ENCODE data around the gene PEX11G. TPM values are rescaled to one million over a fixed set of nuclear protein-coding genes. Genes with fewer than 3 reads are reported as not detected.

PEX11G gene
- total and polyA plus RNA-seq, 2 donors from 2014 or later, result 7.8 to 20.8 TPM

DNA sequence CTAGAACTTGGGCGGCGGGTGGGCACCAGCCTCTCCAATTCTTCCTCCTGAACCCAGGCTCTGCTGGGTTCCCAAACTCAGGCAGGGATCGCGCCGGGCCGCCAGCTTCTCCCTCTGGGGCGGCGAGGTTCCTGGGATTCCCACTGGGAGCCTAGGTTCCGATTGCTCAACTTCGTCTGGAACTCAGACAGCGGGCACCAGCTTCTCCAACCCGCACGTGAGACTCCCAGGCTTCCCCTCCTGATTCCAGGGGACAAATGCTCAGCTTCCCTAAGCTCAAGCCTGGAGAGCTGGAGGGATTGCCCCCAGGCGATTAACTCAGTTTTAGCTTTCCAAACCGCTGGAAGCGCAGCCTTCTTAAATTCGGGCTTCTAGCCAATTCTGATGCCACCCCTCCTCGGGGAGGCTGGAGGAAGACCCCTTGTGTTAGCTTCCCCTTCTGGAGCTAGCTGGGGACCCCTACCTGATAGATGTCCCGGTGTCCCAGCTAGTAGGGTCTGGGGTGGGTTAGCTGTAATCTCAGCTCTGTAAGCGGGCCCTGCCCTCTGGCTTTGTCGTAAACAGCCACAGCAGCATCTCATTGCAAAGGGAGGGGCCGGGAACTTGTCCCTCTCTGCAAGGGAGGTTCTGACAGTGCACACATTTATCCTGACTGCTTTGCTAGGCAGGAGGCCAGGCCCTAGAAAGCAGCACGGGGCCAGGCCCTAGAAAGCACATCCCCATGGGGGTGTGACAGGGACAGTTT is 34.3 kb upstream of the PEX11G start:
- H3K4me3 ChIP-seq (ENCODE audit: low read length in 3 of 3), result peak overlapping the region; percentile 28 to 81 (median 77)
- FAIRE-seq (no peak), DNase-seq (peak in 1 of 5 donors; percentile 78)
- intact Hi-C loops (cut with DNase I), result no loop called here
- peak overlapping the region in 2 of 3 donors; percentile 53 to 71 for H3K9ac ChIP-seq (ENCODE audit: low read length in 3 of 3)
- peaks cover 0 to 4% (median 2%) of the 10 kb centered on the region in 3 donors for H3K36me3 ChIP-seq (ENCODE audit: control insufficient read depth in 2 of 3, insufficient read depth in 3 of 3, low read length in 3 of 3)
- no peaks in the 10 kb centered on the region for H3K27me3 ChIP-seq (ENCODE audit: control insufficient read depth, insufficient read depth, low read length)
- no peak overlapping the region for H3K27ac ChIP-seq (ENCODE audit: low read depth in 2 of 2, low read length in 2 of 2)
- peaks cover 0 to 14% (median 10%) of the 10 kb centered on the region in 3 donors for H3K4me1 ChIP-seq (ENCODE audit: control insufficient read depth in 2 of 3, insufficient read depth in 2 of 3, low read depth in 1 of 3, low read length in 3 of 3)
- H3K9me3 ChIP-seq (ENCODE audit: control insufficient read depth in 2 of 3, insufficient read depth in 1 of 3, low read length in 3 of 3), result no peaks in the 10 kb centered on the region
- no peak for TF ChIP-seq CTCF (IDR thresholded peaks at IDR 0.05; ENCODE audit: borderline replicate concordance, extremely low read depth, insufficient read depth)

DNA sequence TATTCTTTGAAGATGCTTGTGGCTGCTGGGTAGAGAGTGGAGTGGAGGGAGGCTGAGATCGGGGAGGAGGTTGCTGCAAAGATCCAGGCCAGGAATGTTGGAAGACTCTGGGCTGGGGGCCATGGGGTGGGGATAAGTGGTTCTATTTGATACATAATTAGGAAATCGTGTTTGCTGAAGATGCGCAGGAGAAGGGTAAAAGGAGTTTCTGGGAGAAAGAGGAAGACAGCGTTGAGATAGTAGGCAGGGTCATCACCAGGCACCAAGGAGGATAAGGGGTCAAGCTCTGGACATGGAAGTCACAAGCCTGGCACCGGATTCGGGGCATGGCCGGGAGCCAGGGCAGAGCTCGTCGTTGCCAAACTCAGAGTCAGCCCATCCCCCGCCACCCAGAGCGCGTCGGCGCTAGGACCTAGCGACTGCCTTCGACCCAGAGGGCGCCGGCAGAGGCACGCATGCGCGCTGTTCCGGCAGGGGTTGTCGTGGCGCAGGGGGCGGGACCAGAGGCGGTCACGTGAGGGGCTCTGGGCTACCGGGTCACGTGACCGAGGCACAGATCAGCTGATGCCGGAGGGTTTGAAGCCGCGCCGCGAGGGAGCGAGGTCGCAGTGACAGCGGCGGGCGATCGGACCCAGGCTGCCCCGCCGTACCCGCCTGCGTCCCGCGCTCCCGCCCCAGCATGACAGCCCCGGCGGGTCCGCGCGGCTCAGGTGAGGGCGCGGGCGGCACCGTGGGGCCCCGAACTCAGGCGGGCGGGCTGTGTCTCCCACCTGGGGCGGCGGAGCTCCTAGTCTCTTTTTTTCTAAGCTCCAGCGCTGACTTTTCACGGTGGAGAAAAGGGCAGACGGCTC is 33.5 kb upstream of the PEX11G start, which contains the start of gene MCOLN1:
Gene MCOLN1, plus strand, starts transcription at position 553 of the 851 bp plus-strand sequence. Its CDS starts 127 bp downstream, at position 680.
- intact Hi-C loops (cut with DNase I), result no loop called here
- FAIRE-seq, result no peak
- peaks cover 0 to 4% (median 2%) of the 10 kb centered on the region in 3 donors for H3K36me3 ChIP-seq (ENCODE audit: control insufficient read depth in 2 of 3, insufficient read depth in 3 of 3, low read length in 3 of 3)

GRCh38 chr19:7521551-7522071 is 32.8 kb upstream of the PEX11G start:
- DNase-seq, result no peak
- H3K36me3 ChIP-seq (ENCODE audit: control insufficient read depth in 2 of 3, insufficient read depth in 3 of 3, low read length in 3 of 3), result peaks cover 0 to 2% (median under 1%) of the 10 kb centered on the region in 3 donors
- H3K9me3 ChIP-seq (ENCODE audit: control insufficient read depth in 2 of 3, insufficient read depth in 1 of 3, low read length in 3 of 3), result no peaks in the 10 kb centered on the region
- no peak for FAIRE-seq
- no peak overlapping the region for H3K9ac ChIP-seq (ENCODE audit: low read length in 3 of 3)
- intact Hi-C loops (cut with DNase I), result no loop called here
- no peak overlapping the region for H3K27ac ChIP-seq (ENCODE audit: low read depth in 2 of 2, low read length in 2 of 2)
- no peaks in the 10 kb centered on the region for H3K27me3 ChIP-seq (ENCODE audit: control insufficient read depth, insufficient read depth, low read length)
- H3K4me3 ChIP-seq (ENCODE audit: low read length in 3 of 3), result peak overlapping the region in 1 of 3 donors; percentile 77
- peaks cover 0 to 19% (median 15%) of the 10 kb centered on the region in 3 donors for H3K4me1 ChIP-seq (ENCODE audit: control insufficient read depth in 2 of 3, insufficient read depth in 2 of 3, low read depth in 1 of 3, low read length in 3 of 3)
- no peak for TF ChIP-seq CTCF (IDR thresholded peaks at IDR 0.05; ENCODE audit: borderline replicate concordance, extremely low read depth, insufficient read depth)

More for the DNA sequence above, 33.5 kb upstream of the PEX11G start, which contains the start of gene MCOLN1:
- TF ChIP-seq CTCF (IDR thresholded peaks at IDR 0.05; ENCODE audit: borderline replicate concordance, extremely low read depth, insufficient read depth), result peak; percentile 46
- peak within 1 kb of the TSS in 1 of 2 donors; percentile 0 for H3K27ac ChIP-seq (ENCODE audit: low read depth in 2 of 2, low read length in 2 of 2)
- H3K9me3 ChIP-seq (ENCODE audit: control insufficient read depth in 2 of 3, insufficient read depth in 1 of 3, low read length in 3 of 3), result no peaks in the 10 kb centered on the region
- peak within 1 kb of the TSS; percentile 56 to 81 (median 77) for H3K4me3 ChIP-seq (ENCODE audit: low read length in 3 of 3)
- H3K9ac ChIP-seq (ENCODE audit: low read length in 3 of 3), result peak within 1 kb of the TSS; percentile 30 to 71 (median 53)
- DNase-seq, result peak; percentile 99 to 100 (median 99)
- H3K27me3 ChIP-seq (ENCODE audit: control insufficient read depth, insufficient read depth, low read length), result no peaks in the 10 kb centered on the region
- peaks cover 0 to 14% (median 10%) of the 10 kb centered on the region in 3 donors for H3K4me1 ChIP-seq (ENCODE audit: control insufficient read depth in 2 of 3, insufficient read depth in 2 of 3, low read depth in 1 of 3, low read length in 3 of 3)
